ENCODE measurements around the gene PLCG2.

Gene PLCG2

DNA sequence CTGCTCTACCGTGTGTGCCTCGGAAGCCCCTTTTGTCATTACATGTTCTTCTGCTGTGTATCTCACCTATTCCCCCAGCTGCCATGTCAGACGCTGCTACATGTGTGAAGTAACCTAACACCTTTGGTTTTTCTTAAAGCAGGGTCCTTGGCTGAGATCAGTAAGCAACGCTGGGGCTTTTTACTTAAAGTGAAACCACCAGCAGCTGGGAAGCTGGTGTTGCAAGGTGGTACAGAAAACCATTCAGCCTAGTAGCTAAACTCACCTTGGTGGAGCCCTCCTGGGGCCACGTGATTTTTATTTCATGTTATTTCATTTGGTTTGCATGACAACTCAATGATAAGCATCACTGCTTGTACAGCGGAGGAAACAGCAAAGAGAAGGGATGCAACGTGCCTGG lies 62.6 kb downstream of the PLCG2 start:
- peaks cover 25 to 43% of the 10 kb centered on the region in 2 donors for H3K36me3 Mint-ChIP-seq
- DNase-seq (no peak), ATAC-seq (replicated peaks) (peak; percentile 55 to 62)
- no peaks in the 10 kb centered on the region for H3K27me3 Mint-ChIP-seq
- H3K4me1 Mint-ChIP-seq: peaks cover 56 to 91% of the 10 kb centered on the region in 2 donors
- H3K9me3 Mint-ChIP-seq: peaks cover 0 to 2% of the 10 kb centered on the region in 2 donors
- H3K4me3 Mint-ChIP-seq: peak overlapping the region in 1 of 2 donors; percentile 39
- H3K27ac Mint-ChIP-seq: peak overlapping the region; percentile 91

DNA sequence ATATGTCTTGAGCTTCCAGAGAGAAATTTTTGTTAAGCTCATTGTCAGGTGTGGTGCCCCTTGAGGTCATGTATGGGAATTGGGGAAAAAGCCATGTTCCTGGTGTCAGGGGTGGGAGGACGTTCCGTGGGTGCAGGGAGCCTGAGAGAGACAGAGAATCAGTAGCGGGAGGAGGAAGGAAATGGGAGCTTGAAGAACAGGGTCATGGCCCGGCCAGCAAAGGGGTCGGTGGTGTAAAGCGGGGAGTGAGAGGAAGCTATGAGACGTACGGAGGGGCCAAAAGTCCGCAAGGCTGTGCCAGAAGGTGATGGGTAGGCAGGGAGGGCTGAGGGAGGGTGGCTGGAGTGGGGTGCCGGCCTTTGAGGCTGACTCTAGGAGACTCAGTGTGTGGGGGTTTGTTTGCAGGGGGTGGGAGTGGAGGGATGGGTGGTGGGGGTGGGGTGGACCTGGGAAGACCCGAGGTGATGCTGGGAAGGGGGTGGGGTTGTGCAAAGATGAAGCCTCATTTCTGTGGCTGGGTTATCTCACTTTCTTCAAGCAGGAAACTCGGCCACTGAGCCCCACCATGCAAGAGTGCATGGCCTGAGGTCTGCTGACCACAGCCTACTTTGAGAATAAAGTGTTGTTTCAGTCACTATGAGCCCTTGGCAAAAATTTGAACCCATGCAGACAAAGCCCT lies 63.6 kb downstream of the PLCG2 start:
- peak overlapping the region; percentile 39 to 56 for H3K4me3 Mint-ChIP-seq
- no peak for ATAC-seq (replicated peaks)
- peaks cover 0 to 4% of the 10 kb centered on the region in 2 donors for H3K9me3 Mint-ChIP-seq
- H3K27ac Mint-ChIP-seq: peak overlapping the region; percentile 91
- peaks cover 49 to 90% of the 10 kb centered on the region in 2 donors for H3K4me1 Mint-ChIP-seq
- peaks cover 28 to 41% of the 10 kb centered on the region in 2 donors for H3K36me3 Mint-ChIP-seq
- no peak for DNase-seq
- H3K27me3 Mint-ChIP-seq: no peaks in the 10 kb centered on the region

DNA sequence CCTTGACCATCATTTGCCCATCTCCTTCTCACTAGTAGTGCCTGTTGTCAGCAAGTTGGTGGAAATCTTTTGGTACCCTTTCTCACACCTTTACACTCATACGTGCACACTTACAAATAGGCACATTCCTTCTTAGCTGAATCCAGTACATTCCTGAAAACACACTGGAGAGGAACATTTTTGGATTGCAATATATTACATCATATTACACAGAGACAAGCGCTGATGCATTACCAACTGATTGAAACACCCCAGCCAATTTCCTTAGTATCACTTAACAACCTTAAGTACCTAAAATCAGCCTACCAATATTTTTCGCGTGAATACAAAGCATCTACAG lies 64.1 kb downstream of the PLCG2 start:
- no peak for ATAC-seq (replicated peaks)
- Mint-ChIP-seq H3K9me3 (peaks cover 0 to 4% of the 10 kb centered on the region in 2 donors), H3K4me1 (peaks cover 51 to 90% of the 10 kb centered on the region in 2 donors), H3K4me3 (no peak overlapping the region), H3K36me3 (peaks cover 28 to 45% of the 10 kb centered on the region in 2 donors), H3K27me3 (no peaks in the 10 kb centered on the region), H3K27ac (no peak overlapping the region)
- DNase-seq: no peak

DNA sequence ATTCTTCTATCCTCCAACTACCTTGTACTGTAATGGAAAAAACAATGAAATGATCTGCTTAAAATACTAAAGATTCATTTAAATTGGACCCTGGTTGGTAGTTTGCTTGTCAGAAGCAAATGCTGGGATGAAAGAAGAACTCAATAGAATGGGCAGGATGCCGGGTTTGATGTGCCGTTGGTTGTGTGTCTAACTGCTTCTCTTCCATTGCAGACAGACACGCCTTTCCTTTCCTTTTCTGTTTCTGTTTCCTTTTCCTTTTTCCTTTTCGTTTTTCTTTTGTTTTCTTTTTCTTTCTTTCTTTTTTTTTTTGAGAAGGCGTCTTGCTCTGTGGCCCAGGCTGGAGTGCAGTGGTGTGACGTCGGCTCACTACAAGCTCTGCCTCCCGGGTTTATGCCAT lies 64.6 kb downstream of the PLCG2 start:
- Mint-ChIP-seq H3K27me3 (no peaks in the 10 kb centered on the region), H3K36me3 (peaks cover 31 to 48% of the 10 kb centered on the region in 2 donors), H3K9me3 (peaks cover 0 to 4% of the 10 kb centered on the region in 2 donors), H3K4me1 (peaks cover 53 to 90% of the 10 kb centered on the region in 2 donors), H3K27ac (peak overlapping the region; percentile 33), H3K4me3 (peak overlapping the region in 1 of 2 donors; percentile 33)
- DNase-seq (no peak), ATAC-seq (replicated peaks) (no peak)

DNA sequence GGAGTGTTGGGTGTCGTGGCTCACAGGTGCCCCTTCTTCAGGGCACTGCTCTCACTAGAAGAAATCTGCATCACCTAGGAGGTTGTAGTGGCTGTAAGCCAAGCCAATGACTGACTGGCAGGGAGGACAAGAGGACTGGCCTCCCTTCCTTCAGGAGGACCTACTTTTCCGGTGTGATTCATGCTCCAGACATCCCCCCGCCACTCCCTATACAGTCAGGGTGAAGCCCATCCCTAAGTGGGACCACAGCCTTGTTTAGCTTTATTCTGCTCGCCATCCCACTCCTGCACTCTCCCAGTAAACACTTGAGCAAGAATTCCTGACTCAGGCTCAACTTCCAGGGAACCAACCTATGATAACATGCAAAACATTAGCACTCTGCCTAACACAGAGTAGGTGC lies 67.0 kb downstream of the PLCG2 start:
- no peak overlapping the region for H3K4me3 Mint-ChIP-seq
- no peak for ATAC-seq (replicated peaks)
- peaks cover 0 to 4% of the 10 kb centered on the region in 2 donors for H3K9me3 Mint-ChIP-seq
- peaks cover 41 to 55% of the 10 kb centered on the region in 2 donors for H3K36me3 Mint-ChIP-seq
- DNase-seq: no peak
- peak overlapping the region; percentile 56 for H3K27ac Mint-ChIP-seq
- H3K4me1 Mint-ChIP-seq: peaks cover 61 to 95% of the 10 kb centered on the region in 2 donors
- no peaks in the 10 kb centered on the region for H3K27me3 Mint-ChIP-seq

DNA sequence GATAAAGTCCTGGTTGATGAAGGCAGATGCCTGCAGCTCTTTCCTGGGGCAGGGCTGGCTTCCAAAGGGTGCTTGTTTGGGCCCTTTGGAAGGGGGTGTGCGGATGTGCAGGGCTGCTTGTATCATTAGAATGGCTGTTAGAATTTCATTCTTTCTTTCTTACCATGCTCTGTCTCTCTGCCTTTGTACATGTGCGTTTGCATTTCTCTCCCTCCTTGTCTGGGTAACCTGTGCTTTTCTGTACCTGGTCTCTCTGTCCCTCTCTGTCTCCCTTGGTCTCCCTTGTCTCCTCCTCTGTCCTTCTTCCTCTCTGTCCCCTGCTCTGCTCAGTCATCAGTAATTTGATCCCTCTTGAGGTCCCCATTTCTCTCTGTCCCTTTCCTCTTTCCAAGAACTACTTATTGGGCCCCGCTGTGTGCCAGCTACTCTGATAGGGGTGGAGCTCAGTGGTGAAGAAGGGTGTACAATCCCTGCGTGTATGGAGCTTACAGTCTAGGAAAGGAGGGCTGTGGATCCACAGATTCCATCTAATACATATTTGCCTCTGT lies 69.3 kb downstream of the PLCG2 start:
- peaks cover 40 to 59% of the 10 kb centered on the region in 2 donors for H3K36me3 Mint-ChIP-seq
- H3K4me1 Mint-ChIP-seq: peaks cover 61 to 95% of the 10 kb centered on the region in 2 donors
- ATAC-seq (replicated peaks) (no peak), DNase-seq (no peak)
- H3K27ac Mint-ChIP-seq: peak overlapping the region; percentile 78
- H3K4me3 Mint-ChIP-seq: no peak overlapping the region
- H3K9me3 Mint-ChIP-seq: peaks cover 0 to 4% of the 10 kb centered on the region in 2 donors
- H3K27me3 Mint-ChIP-seq: no peaks in the 10 kb centered on the region

DNA sequence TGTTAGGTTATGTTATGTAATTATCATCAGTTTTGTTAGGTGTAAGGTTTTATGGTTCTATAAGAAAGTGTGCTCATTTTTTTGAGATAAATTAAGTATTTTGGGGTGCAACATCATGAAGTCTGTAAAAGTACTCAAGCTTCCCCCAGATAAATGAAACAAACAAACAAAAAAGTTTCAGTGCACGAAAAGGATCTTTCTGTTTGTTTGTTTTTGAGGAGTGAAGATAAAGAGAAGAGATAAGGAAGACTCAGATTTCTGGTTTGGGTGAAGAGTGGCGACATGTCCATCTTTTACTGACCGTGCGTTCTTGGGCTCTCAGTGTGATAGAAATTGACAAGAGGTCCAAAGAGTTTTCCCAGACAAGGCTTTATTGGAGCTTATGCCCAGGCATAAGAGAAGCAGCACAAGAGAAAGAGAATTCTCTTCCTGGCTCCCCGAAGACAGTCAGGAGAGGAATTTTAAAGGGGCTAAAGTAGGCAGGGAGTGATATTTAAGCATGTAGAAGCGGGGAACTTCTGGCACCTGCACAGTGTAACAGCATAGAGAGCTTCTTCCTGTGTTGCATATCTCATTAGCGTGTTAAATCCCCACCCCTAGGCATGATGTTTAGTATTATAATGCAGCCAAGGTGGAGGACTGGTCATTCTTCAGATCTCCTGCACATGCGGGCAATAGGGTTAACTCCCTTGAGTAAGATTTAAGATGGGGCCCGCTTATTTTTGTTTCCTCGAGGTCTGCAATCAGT lies 71.3 kb downstream of the PLCG2 start:
- H3K4me1 Mint-ChIP-seq: peaks cover 61 to 91% of the 10 kb centered on the region in 2 donors
- no peaks in the 10 kb centered on the region for H3K27me3 Mint-ChIP-seq
- peaks cover 0 to 4% of the 10 kb centered on the region in 2 donors for H3K9me3 Mint-ChIP-seq
- peak overlapping the region; percentile 76 for H3K27ac Mint-ChIP-seq
- no peak overlapping the region for H3K4me3 Mint-ChIP-seq
- ATAC-seq (replicated peaks) (no peak), DNase-seq (no peak)
- H3K36me3 Mint-ChIP-seq: peaks cover 41 to 51% of the 10 kb centered on the region in 2 donors

DNA sequence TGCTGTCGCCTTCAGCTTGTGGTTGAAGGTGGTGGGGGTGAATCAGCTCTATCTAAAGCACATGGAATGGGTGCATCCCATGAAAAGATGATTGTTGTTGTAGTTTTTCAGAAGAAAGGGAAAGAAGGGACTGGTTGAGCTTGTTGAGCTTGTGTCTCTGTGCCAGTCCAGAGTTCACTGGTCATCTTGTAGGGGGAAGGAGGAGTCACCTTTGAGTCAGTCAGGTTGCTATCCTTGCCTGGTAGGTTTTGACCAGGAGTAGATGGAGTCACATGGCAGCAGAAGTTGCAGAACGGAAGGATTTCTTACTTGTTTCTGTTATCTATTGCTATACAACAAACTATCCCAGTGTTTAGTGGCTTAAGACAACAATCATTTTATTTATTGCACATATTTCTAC lies 73.3 kb downstream of the PLCG2 start:
- peaks cover 58 to 83% of the 10 kb centered on the region in 2 donors for H3K4me1 Mint-ChIP-seq
- no peaks in the 10 kb centered on the region for H3K9me3 Mint-ChIP-seq
- peak overlapping the region; percentile 20 for H3K27ac Mint-ChIP-seq
- ATAC-seq (replicated peaks): no peak
- no peaks in the 10 kb centered on the region for H3K27me3 Mint-ChIP-seq
- H3K4me3 Mint-ChIP-seq: no peak overlapping the region
- DNase-seq: no peak
- peaks cover 37 to 54% of the 10 kb centered on the region in 2 donors for H3K36me3 Mint-ChIP-seq

DNA sequence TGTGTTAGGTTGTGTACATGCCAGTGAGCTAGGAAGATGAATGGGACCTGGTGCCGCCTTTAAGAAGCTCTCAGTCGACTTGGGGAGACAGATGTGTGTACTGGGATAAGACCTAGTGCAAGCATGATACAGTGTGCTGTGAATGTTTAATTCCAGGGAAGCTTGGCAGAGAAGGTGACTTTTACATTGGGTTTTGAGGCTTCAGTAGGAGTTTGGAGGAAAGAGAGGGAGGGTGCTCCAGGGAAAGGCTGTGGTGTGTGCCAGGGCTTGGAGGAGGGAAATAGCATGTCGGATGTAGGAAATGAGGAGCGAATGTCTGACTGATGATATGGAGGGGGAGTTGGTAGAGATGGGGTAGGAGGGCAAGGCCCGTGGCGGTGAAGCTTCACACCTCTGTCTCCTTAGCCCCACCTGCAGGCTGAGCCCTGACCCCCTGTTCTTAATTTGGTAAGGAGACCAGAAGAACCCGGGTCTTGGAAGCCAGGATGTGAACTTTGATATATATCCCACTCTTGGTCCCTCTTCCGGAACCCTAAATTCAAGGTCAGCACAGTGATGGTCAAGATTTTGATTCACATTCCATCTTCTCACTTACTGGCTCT lies 76.6 kb downstream of the PLCG2 start:
- DNase-seq: no peak
- Mint-ChIP-seq H3K4me3 (no peak overlapping the region), H3K4me1 (peaks cover 32 to 63% of the 10 kb centered on the region in 2 donors), H3K27me3 (no peaks in the 10 kb centered on the region), H3K9me3 (no peaks in the 10 kb centered on the region), H3K36me3 (peaks cover 42 to 57% of the 10 kb centered on the region in 2 donors), H3K27ac (peak overlapping the region; percentile 57)
- ATAC-seq (replicated peaks): no peak

DNA sequence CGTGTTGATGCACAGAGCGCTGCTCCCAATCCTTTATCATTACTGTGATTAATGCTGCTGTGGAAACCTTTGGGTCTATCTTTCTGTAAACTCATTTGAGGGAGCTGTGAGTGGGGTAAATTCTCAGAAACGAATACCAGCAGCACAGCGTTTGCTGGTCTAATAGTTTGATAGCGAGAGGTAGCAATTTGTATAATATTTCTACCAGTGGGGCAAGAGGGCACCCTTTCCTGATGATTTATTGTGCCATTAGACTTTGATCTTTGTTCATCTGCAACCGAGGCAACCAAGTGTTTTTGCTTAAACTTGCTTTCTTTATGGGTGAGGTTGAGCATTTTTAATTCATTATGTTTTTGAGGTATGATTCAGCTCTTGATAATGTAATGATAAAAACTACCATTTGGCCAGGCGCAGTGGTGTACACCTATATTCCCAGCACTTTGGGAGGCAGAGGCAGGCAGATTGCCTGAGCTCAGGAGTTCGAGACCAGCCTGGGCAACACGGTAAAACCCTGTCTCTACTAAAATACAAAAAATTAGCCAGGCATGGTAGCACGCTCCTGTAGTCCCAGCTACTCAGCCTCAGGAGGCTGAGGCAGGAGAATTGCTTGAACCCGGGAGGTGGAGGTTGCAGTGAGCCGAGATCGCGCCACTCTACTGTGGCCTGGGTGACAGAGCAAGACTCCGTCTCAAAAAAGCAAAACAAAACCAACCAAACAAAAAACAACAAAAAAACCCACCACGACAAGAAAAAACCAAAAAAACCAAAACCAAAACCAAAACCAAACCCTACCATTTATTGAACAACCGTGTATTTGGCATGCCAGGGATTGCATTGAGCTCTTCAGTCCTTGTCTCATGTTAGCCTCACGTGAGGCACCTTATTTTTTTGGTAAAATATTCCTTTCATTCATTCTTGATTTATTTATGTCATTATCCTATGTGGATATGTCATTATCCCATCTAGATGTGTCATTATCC lies 81.5 kb downstream of the PLCG2 start:
- no peak overlapping the region for H3K4me3 Mint-ChIP-seq
- no peak for ATAC-seq (replicated peaks)
- H3K27ac Mint-ChIP-seq: peak overlapping the region; percentile 52
- H3K27me3 Mint-ChIP-seq: no peaks in the 10 kb centered on the region
- H3K4me1 Mint-ChIP-seq: peaks cover 36 to 59% of the 10 kb centered on the region in 2 donors
- H3K36me3 Mint-ChIP-seq: peaks cover 55 to 75% of the 10 kb centered on the region in 2 donors
- no peak for DNase-seq
- H3K9me3 Mint-ChIP-seq: no peaks in the 10 kb centered on the region

DNA sequence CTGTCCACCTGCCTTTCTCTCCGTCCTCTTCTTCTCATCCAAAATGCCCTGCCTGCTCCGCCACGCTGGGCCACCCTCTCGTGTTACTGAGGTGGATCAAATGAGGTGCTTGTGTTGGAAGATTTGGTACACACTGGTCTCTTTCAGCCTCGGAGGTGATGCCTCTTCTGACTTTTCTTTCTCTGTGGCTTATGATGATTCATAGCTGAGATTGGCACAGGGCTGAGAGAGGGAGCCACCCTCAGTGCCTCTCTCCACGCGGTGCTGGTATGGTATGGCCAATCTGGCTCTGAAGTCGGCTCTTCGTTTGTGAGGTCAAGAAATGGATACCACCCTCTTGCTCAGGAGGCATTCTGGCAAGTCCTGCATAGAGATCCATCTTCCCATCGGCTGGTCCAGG lies 82.4 kb downstream of the PLCG2 start:
- H3K27ac Mint-ChIP-seq: peak overlapping the region; percentile 57
- peaks cover 52 to 68% of the 10 kb centered on the region in 2 donors for H3K36me3 Mint-ChIP-seq
- H3K9me3 Mint-ChIP-seq: no peaks in the 10 kb centered on the region
- peaks cover 35 to 58% of the 10 kb centered on the region in 2 donors for H3K4me1 Mint-ChIP-seq
- ATAC-seq (replicated peaks) (no peak), DNase-seq (no peak)
- no peaks in the 10 kb centered on the region for H3K27me3 Mint-ChIP-seq
- no peak overlapping the region for H3K4me3 Mint-ChIP-seq

DNA sequence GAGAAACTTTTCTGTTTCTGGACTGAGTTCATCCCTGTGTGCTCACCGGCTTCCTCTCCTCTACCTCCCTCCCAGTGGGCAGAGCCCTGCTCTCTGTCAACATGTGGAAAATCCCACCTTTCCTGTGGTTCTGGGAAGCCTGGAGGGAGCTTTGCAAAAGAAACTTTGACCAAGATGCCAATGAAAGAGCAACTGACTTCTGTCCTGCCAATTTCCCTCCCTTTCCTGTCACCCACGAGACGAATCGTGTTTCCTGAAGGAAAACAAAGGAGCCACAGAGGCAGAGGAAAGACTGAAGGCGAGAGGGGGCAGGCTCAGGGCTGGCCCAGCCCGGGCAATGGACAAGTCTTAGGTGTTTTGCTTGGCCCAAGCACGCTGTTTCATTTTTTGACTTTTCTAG lies 82.8 kb downstream of the PLCG2 start:
- H3K4me1 Mint-ChIP-seq: peaks cover 36 to 62% of the 10 kb centered on the region in 2 donors
- no peak for ATAC-seq (replicated peaks)
- no peak overlapping the region for H3K4me3 Mint-ChIP-seq
- no peaks in the 10 kb centered on the region for H3K27me3 Mint-ChIP-seq
- peaks cover 52 to 68% of the 10 kb centered on the region in 2 donors for H3K36me3 Mint-ChIP-seq
- H3K9me3 Mint-ChIP-seq: no peaks in the 10 kb centered on the region
- DNase-seq: no peak
- no peak overlapping the region for H3K27ac Mint-ChIP-seq

DNA sequence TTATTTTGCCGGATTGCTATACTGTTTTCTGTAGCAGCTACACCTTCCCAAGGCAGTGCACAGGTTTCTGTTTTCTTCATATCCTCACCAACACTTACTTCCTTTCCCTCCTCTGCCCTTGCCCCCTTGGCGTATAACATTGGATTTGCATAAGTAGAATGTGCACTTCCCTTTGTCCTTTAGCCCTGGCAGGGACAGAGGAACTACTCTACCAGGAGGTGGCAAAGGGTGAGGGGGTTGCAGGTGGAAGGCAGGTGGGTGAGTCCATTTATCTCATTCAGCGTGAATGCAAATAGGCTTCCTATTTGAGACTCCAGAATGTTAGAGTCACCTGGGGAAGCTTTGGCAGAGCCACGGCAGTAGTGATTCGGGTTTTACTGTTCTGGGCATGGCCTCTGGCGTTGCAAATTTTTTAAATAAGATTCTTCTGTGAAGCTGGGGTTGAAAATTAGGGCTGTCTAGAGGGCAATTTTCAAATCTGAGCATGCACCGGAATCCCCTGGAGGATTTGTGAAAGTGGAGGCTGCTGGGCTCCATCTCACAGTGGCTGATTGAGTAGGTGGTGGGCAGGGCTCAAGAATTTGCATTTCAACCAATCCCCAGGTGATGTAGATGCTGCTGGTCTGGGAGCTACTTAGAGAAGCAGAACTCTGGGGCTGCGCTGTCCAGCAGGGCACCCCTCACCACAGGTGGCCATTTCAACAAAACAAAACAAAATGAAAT lies 84.7 kb downstream of the PLCG2 start:
- Mint-ChIP-seq H3K27ac (peak overlapping the region; percentile 44), H3K9me3 (no peaks in the 10 kb centered on the region), H3K4me3 (peak overlapping the region; percentile 60 to 71), H3K27me3 (no peaks in the 10 kb centered on the region), H3K4me1 (peaks cover 53 to 75% of the 10 kb centered on the region in 2 donors), H3K36me3 (peaks cover 56 to 74% of the 10 kb centered on the region in 2 donors)
- DNase-seq: peak; percentile 39
- peak; percentile 65 to 69 for ATAC-seq (replicated peaks)
